HG03108 (cell line): ENCODE results near the gene TCP11X2.
"Not testable (repeated sequence)": the region's sequence is repeated elsewhere in the genome, so short reads cannot be mapped to it uniquely, and the experiment has no call there.

Experiments
- ATAC-seq: cut with Tn5 transposase; IDR thresholded peaks from one replicate; pipeline ENCODE4 v1.9.1; 2021; ENCODE audit warnings: moderate library complexity; ENCODE audit not compliant: unreplicated experiment

TCP11X2 gene

GRCh38 chrX:102471762-102472220 is at the start of gene TCP11X2:
TSS of gene TCP11X2 (minus strand) at chrX:102471812.
- not testable (repeated sequence) for ATAC-seq

- ATAC-seq, result no peak
Measured at GRCh38 chrX:102517326-102517725, 45.7 kb upstream of the TCP11X2 start.

- peak; percentile 49 for ATAC-seq
Measured at GRCh38 chrX:102515975-102516941, 44.6 kb upstream of the TCP11X2 start, which contains the start of gene TMSB15A. TSS of gene TMSB15A (minus strand) at chrX:102516739.

- ATAC-seq, result no peak
Measured at GRCh38 chrX:102514536-102514935, 42.9 kb upstream of the TCP11X2 start.

GRCh38 chrX:102498732-102499131 is 27.1 kb upstream of the TCP11X2 start:
- no peak for ATAC-seq

- no peak for ATAC-seq
Measured at GRCh38 chrX:102491766-102492165, 20.2 kb upstream of the TCP11X2 start.

- ATAC-seq, result not testable (repeated sequence)
Measured at GRCh38 chrX:102478765-102479164, 7.2 kb upstream of the TCP11X2 start.

- not testable (repeated sequence) for ATAC-seq
Measured at GRCh38 chrX:102470215-102470614, 1.4 kb downstream of the TCP11X2 start.

GRCh38 chrX:102458615-102459014 is 13.0 kb downstream of the TCP11X2 start:
- ATAC-seq, result not testable (repeated sequence)

- not testable (repeated sequence) for ATAC-seq
Measured at GRCh38 chrX:102439908-102440307, 31.7 kb downstream of the TCP11X2 start, which contains the start of gene NXF2B. TSS of gene NXF2B (minus strand) at chrX:102440008. CDS start at chrX:102380036, 59,972 bp downstream.

- ATAC-seq, result not testable (repeated sequence)
Measured at GRCh38 chrX:102414493-102414892, 57.1 kb downstream of the TCP11X2 start.
